Peyer's patch (tissue), 4 donors: ENCODE results near the gene SUGP1.

ENCODE experiments used
- POLR2A ChIP-seq, 2 donors: fragments of 450-650 bp; IDR thresholded peaks; one replicate each; pipeline ENCODE4 v1.5.1; 2017; ENCODE audit warnings: antibody characterized with exemption in 2 of 2, mild to moderate bottlenecking in 2 of 2, moderate library complexity in 2 of 2
- TF ChIP-seq, protein P1 (sequence below), 6 experiments: fragments of 450-650 bp in 4 of 6; fragments of 200-600 bp in 2 of 6; sonication (generic) in 1 of 6; IDR thresholded peaks; one replicate each; pipeline ENCODE4 v1.5.1; 2017 to 2019; ENCODE audit warnings: antibody characterized with exemption in 6 of 6, mild to moderate bottlenecking in 3 of 6, moderate library complexity in 1 of 6

GRCh38 chr19:19352823-19353222 is 32.5 kb upstream of the SUGP1 start:
- TF ChIP-seq, protein P1, sequence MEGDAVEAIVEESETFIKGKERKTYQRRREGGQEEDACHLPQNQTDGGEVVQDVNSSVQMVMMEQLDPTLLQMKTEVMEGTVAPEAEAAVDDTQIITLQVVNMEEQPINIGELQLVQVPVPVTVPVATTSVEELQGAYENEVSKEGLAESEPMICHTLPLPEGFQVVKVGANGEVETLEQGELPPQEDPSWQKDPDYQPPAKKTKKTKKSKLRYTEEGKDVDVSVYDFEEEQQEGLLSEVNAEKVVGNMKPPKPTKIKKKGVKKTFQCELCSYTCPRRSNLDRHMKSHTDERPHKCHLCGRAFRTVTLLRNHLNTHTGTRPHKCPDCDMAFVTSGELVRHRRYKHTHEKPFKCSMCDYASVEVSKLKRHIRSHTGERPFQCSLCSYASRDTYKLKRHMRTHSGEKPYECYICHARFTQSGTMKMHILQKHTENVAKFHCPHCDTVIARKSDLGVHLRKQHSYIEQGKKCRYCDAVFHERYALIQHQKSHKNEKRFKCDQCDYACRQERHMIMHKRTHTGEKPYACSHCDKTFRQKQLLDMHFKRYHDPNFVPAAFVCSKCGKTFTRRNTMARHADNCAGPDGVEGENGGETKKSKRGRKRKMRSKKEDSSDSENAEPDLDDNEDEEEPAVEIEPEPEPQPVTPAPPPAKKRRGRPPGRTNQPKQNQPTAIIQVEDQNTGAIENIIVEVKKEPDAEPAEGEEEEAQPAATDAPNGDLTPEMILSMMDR (IDR thresholded peaks at IDR 0.05): no peak
- no peak for TF ChIP-seq POLR2A (IDR thresholded peaks at IDR 0.05)
